ENCODE results near the gene C5orf46.
"Not testable (repeated sequence)": the region's sequence is repeated elsewhere in the genome, so short reads cannot be mapped to it uniquely, and the experiment has no call there.

C5orf46 gene

DNA sequence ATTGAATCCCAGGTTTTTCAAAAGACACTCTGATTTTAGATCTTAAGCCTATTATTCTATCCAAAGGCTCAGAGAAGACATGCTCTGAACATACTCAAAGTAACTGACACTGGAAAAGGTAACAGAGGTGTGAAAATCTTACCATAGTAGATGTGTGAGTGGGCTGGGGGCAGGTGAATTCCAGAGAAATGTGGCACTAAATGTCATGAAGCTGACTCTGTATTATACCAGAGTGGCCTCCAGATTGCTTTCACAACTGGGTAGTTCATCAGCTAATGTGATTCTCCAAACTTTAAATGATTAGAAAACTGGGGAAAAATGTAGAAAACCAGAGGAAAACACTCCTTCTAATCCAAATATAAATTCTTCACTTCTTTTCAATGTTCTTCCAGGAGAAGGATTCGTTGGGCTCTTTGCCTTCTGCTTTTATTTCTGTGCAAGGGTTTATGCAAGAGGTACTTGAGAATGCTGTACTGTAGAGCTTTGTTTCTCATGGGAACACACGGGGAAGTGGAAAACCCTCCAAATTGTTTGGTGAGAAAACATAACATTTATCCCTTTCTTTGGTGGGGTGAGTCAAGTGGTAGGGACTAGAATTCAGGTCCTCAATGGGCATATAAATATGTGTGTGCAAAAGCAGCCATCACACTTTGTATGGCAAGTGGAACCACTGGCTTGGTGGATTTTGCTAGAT lies 28.1 kb downstream of the C5orf46 start, which contains the start of gene SCGB3A2:
Gene SCGB3A2 (plus strand): TSS at position 646 of the 694 bp plus-strand sequence. CDS start 93 bp downstream, outside the sequence.
- TF ChIP-seq, protein P1, sequence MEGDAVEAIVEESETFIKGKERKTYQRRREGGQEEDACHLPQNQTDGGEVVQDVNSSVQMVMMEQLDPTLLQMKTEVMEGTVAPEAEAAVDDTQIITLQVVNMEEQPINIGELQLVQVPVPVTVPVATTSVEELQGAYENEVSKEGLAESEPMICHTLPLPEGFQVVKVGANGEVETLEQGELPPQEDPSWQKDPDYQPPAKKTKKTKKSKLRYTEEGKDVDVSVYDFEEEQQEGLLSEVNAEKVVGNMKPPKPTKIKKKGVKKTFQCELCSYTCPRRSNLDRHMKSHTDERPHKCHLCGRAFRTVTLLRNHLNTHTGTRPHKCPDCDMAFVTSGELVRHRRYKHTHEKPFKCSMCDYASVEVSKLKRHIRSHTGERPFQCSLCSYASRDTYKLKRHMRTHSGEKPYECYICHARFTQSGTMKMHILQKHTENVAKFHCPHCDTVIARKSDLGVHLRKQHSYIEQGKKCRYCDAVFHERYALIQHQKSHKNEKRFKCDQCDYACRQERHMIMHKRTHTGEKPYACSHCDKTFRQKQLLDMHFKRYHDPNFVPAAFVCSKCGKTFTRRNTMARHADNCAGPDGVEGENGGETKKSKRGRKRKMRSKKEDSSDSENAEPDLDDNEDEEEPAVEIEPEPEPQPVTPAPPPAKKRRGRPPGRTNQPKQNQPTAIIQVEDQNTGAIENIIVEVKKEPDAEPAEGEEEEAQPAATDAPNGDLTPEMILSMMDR (conservative IDR thresholded peaks at IDR 0.05; ENCODE audit: low read length): no peak
- no peak for DNase-seq (ENCODE audit: low read depth)
- H3K4me3 ChIP-seq (ENCODE audit: low read length): no peak within 1 kb of the TSS

DNA sequence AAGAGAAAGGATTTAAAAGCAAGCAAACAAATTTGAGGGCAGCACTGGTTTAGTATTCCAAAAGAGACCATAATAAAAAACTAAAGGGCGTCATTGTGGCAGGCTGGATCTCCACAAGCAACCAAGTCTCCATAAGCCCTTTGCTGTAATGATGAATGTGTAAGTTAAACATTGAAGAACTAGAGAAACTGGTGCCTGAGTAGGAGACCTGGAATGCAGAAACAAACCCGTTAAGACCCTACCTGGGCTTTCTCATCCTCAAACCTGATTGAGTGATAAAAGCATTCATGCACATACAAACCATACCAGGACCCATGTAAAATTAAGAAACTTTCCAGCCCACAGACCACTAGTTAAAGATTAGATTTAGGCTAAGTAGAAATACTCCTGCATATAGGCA lies 29.7 kb downstream of the C5orf46 start:
- TF ChIP-seq, protein P1 (conservative IDR thresholded peaks at IDR 0.05; ENCODE audit: low read length): no peak
- no peak overlapping the region for H3K4me3 ChIP-seq (ENCODE audit: low read length)
- no peak for DNase-seq (ENCODE audit: low read depth)

DNA sequence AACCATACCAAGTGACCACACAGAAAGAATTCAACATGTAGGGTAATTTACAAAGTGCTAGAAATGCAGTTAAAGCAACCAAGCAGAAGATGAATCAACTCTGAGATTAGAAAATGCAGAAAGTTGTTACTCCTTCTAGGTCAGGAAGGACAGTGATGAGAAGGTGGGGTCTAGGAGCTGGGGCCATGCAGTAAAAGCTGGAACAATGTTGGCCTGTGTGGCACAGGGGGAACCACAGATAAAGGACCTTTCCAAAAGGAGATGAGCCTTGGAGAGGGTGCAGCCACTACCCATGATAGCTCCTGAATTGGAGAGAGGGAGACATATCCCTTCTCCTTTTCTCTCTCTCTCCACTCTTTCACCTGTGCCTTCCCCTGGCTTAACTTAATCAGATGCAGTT lies 30.2 kb downstream of the C5orf46 start:
- DNase-seq (ENCODE audit: low read depth): no peak
- H3K4me3 ChIP-seq (ENCODE audit: low read length): no peak overlapping the region
- TF ChIP-seq, protein P1 (conservative IDR thresholded peaks at IDR 0.05; ENCODE audit: low read length): no peak

DNA sequence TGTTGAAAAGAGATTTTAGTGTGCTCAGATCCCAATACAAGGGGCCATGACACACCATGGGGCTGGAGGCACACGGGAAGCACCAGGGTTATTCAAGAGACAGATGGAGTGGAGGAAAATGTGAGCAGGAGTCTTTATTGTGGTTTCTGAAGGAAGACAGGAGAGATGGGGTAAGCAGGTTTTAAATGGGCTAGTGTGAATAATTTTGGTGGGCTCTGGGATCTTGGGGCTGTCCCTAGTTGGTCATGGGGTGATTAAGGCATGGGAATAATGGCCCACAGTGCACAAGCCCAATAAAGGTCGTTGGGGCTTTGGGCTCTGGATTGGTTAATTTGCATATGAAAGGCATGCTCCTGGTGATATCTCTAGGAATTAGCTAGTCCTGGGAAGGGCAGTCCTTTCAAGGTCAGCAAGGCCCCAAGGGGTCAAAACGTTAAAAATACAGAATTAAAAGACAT lies 31.4 kb downstream of the C5orf46 start:
- no peak for DNase-seq (ENCODE audit: low read depth)
- TF ChIP-seq, protein P1 (conservative IDR thresholded peaks at IDR 0.05; ENCODE audit: low read length): no peak
- no peak overlapping the region for H3K4me3 ChIP-seq (ENCODE audit: low read length)

DNA sequence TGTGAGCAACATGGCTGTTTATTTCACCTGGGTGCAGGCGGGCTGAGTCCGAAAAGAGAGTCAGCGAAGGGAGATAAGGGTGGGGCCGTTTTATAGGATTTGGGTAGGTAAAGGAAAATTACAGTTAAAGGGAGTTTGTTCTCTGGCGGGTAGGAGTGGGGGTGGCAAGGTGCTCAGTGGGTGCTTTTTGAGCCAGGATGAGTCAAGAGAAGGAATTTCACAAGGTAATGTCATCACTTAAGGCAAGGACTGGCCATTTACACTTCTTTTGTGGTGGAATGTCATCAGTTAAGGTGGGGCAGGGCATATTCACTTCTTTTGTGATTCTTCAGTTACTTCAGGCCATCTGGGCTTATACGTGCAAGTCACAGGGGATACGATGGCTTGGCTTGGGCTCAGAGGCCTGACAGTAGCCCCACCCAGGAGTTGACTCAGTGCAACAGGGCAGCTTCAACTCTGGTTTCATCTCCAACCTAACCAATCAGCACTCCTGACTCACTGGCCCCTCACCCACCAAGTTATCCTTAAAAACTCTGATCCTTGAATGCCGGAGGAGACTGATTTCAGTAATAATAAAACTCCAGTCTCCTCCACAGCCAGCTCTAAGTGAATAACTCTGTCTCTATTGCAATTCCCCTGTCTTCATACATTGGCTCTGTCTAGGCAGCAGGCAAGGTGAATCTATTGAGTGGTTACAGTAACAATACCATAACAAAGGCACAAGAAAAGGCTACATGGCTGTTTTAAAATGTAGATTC lies 32.0 kb downstream of the C5orf46 start:
- not testable (repeated sequence) for DNase-seq (ENCODE audit: low read depth); H3K4me3 ChIP-seq (ENCODE audit: low read length)

DNA sequence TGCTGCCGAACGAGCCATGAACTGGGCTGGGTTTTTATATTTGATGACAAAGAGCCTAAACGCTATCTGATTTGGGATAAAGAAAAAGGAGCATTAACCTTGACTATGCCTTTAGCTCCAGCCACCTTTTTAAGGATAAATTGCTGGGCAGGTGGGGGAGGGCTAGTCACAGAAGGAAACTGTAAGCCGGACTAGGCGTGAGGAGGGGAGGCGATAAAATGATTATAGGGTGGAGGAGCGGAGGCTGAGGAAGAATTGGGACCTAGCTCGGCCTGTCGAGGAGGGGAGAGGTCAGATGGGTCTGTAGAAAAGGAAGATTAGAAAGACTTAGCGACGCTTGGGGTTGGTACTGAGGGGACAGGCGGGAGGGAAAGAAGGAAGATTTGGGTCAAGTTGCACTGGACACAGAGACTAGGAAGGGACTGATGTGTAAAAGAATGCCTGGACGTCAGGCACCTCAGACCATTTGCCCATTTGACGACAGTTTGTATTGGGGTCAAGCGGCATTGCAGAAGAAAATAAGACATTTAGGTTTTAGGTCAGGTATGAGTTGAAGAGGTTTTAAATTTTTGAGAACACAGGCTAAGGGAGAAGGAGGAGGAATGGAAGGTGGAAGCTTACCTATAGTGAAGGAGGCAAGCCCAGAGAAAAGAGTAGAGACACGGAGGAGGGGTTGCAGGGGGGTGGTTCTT lies 33.4 kb downstream of the C5orf46 start:
- H3K4me3 ChIP-seq (ENCODE audit: low read length); DNase-seq (ENCODE audit: low read depth): not testable (repeated sequence)

DNA sequence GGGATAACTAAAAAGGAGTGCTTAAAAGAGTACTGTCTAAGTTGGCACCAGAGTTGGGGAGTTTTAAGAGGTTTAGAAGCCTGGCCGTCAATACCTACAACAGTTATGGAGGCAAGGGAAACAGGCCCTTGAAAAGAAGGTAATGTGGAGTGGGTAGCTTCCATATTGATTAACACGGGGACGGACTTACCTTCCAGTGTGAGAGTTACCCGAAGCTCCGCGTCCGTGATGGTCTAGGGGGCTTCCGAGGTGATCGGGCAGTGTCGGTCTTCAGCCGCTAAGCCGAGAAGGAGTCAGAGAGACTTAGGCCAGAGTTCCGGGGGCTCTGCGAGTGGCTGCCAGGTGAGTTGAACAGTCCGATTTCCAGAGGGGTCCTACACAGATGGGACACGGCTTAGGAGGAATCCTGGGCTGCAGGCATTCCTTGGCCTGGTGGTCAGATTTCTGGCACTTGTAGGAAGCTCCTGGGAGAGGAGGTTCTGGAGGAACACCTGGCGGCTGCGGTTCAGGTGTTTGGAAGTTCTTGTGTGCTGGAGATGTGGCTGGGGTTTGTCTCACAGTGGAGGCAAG lies 34.3 kb downstream of the C5orf46 start:
- not testable (repeated sequence) for DNase-seq (ENCODE audit: low read depth); H3K4me3 ChIP-seq (ENCODE audit: low read length)

DNA sequence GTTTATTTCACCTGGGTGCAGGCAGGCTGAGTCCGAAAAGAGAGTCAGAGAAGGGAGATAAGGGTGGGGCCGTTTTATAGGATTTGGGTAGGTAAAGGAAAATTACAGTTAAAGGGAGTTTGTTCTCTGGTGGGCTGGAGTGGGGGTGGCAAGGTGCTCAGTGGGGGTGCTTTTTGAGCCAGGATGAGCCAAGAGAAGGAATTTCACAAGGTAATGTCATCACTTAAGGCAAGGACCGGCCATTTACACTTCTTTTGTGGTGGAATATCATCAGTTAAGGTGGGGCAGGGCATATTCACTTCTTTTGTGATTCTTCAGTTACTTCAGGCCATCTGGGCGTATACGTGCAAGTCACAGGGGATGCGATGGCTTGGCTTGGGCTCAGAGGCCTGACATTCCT lies 36.4 kb downstream of the C5orf46 start:
- H3K4me3 ChIP-seq (ENCODE audit: low read length); DNase-seq (ENCODE audit: low read depth): not testable (repeated sequence)

DNA sequence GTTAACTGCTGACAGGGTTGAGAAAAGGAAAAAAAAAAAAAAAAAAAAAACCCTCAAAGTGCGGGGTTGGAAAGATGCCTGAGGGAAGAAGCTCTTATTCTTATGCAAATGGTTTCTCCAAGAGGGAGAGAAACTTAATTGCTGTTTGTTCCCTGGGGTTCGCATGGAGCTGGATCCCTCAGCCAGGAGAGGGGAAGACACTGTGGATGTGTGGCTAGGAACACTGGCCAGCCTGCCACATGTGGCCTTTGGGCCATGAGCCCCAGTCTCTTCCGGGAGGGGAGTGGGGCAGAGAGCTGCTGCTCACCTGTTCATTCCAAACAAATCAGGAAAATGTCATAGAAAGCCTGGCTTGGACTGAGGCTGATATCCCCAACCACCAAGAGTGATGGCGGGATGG lies 37.2 kb downstream of the C5orf46 start:
- TF ChIP-seq, protein P1 (conservative IDR thresholded peaks at IDR 0.05; ENCODE audit: low read length): no peak
- no peak overlapping the region for H3K4me3 ChIP-seq (ENCODE audit: low read length)

More for the DNA sequence above, 37.2 kb downstream of the C5orf46 start:
- DNase-seq (ENCODE audit: low read depth): no peak
